Thyroid gland (tissue), 4 donors: ENCODE measurements around the gene ALDH5A1.

Experiments
- POLR2A ChIP-seq, 2 donors: fragments of 450-650 bp; IDR thresholded peaks; one replicate each; pipeline ENCODE4 v1.6.1; 2017; ENCODE audit warnings: antibody characterized with exemption in 2 of 2, mild to moderate bottlenecking in 2 of 2, moderate library complexity in 1 of 2
- TF ChIP-seq, protein P1 (sequence below), 6 experiments: fragments of 200-600 bp in 3 of 6; fragments of 450-650 bp in 3 of 6; sonication (generic) in 3 of 6; IDR thresholded peaks; one replicate each; pipeline ENCODE4 v1.5.1; 2016 to 2019; ENCODE audit warnings: antibody characterized with exemption in 6 of 6, mild to moderate bottlenecking in 2 of 6, inconsistent platforms in 1 of 6, moderate library complexity in 1 of 6

DNA sequence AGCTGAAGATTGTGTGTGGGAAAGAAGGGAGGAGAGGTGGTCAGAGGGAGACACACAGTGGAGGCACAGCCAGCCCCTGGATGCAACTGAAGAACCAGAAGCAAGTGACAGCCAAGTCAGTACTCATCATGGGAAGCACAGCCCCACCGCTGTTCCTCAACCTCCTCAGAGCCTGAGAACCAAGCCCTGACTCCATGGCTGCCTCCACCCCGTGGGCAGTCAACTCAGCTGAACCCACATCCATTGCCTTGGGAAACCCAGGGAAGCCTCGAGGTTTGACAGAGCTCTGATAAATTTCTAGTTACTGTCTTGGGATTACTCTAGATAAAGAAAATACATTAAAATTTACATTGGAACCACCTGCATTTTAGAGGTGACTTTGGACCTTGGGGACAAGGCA lies 29.6 kb downstream of the ALDH5A1 start:
- TF ChIP-seq POLR2A (IDR thresholded peaks at IDR 0.05), result no peak
- TF ChIP-seq, protein P1, sequence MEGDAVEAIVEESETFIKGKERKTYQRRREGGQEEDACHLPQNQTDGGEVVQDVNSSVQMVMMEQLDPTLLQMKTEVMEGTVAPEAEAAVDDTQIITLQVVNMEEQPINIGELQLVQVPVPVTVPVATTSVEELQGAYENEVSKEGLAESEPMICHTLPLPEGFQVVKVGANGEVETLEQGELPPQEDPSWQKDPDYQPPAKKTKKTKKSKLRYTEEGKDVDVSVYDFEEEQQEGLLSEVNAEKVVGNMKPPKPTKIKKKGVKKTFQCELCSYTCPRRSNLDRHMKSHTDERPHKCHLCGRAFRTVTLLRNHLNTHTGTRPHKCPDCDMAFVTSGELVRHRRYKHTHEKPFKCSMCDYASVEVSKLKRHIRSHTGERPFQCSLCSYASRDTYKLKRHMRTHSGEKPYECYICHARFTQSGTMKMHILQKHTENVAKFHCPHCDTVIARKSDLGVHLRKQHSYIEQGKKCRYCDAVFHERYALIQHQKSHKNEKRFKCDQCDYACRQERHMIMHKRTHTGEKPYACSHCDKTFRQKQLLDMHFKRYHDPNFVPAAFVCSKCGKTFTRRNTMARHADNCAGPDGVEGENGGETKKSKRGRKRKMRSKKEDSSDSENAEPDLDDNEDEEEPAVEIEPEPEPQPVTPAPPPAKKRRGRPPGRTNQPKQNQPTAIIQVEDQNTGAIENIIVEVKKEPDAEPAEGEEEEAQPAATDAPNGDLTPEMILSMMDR (IDR thresholded peaks at IDR 0.05), result no peak
